ENCODE data around the gene PHACTR3. TPM values are rescaled to one million over a fixed set of nuclear protein-coding genes. Genes with fewer than 3 reads are reported as not detected.

PHACTR3 gene
- total RNA-seq, 6 experiments from 2014 or later: 0.12 to 0.35 (median 0.23) TPM; not detected in 2

- DNase-seq: peak in 1 of 3 donors; percentile 45
Observed at GRCh38 chr20:59576216-59576953, 28.0 kb upstream of the PHACTR3 start.

GRCh38 chr20:59577037-59577808 is 27.1 kb upstream of the PHACTR3 start:
- no peak for ATAC-seq
- Histone ChIP-seq H3K4me3 (no peak overlapping the region), H3K27ac (no peak overlapping the region), H3K4me1 (no peaks in the 10 kb centered on the region), H3K27me3 (peaks cover 0 to 3% of the 10 kb centered on the region in 2 donors), H3K9me3 (no peaks in the 10 kb centered on the region), H3K36me3 (no peaks in the 10 kb centered on the region)
- TF ChIP-seq CTCF (IDR thresholded peaks at IDR 0.05) (no peak), POLR2A (IDR thresholded peaks at IDR 0.05) (no peak)
- intact Hi-C loops (cut with DNase I): no loop called here
- 8% methylated on average over 22 of the region's 95 CpGs for WGBS (ENCODE audit: insufficient coverage, low coverage, low lambda C conversion rate, missing lambda C conversion rate)
- DNase-seq: peak in 1 of 3 donors; percentile 34

More at GRCh38 chr20:59576216-59576953, 28.0 kb upstream of the PHACTR3 start:
- intact Hi-C loops (cut with DNase I): no loop called here
- peaks cover 0 to 3% (median 0%) of the 10 kb centered on the region in 4 donors for H3K4me1 ChIP-seq
- no peak overlapping the region for H3K27ac ChIP-seq
- H3K9me3 ChIP-seq: no peaks in the 10 kb centered on the region
- H3K36me3 ChIP-seq: no peaks in the 10 kb centered on the region
- H3K27me3 ChIP-seq: peaks cover 0 to 8% of the 10 kb centered on the region in 2 donors
- H3K4me3 ChIP-seq: no peak overlapping the region
- 23% methylated on average over 6 of the region's 18 CpGs for whole genome bisulfite sequencing (ENCODE audit: insufficient coverage, low coverage, low lambda C conversion rate, missing lambda C conversion rate)
- ATAC-seq: no peak
- TF ChIP-seq CTCF (IDR thresholded peaks at IDR 0.05) (no peak), POLR2A (IDR thresholded peaks at IDR 0.05) (no peak)

GRCh38 chr20:59577809-59578435 is 26.4 kb upstream of the PHACTR3 start:
- H3K4me1 ChIP-seq: no peaks in the 10 kb centered on the region
- H3K27me3 ChIP-seq: peaks cover 0 to 3% of the 10 kb centered on the region in 2 donors
- no peaks in the 10 kb centered on the region for H3K36me3 ChIP-seq
- intact Hi-C loops (cut with DNase I): no loop called here
- no peak overlapping the region for H3K4me3 ChIP-seq
- TF ChIP-seq CTCF (IDR thresholded peaks at IDR 0.05) (no peak), POLR2A (IDR thresholded peaks at IDR 0.05) (no peak)
- H3K9me3 ChIP-seq: no peaks in the 10 kb centered on the region
- ATAC-seq (no peak), DNase-seq (peak in 1 of 3 donors; percentile 42)
- WGBS (ENCODE audit: insufficient coverage, low coverage, low lambda C conversion rate, missing lambda C conversion rate): 31% methylated on average over 13 of the region's 18 CpGs
- no peak overlapping the region for H3K27ac ChIP-seq

- DNase-seq: peak in 1 of 3 donors; percentile 25
- TF ChIP-seq POLR2A (IDR thresholded peaks at IDR 0.05): no peak
- no peak for TF ChIP-seq CTCF (IDR thresholded peaks at IDR 0.05)
- H3K27ac ChIP-seq: no peak overlapping the region
- H3K4me3 ChIP-seq: no peak overlapping the region
- H3K4me1 ChIP-seq: no peaks in the 10 kb centered on the region
- no peaks in the 10 kb centered on the region for H3K9me3 ChIP-seq
- intact Hi-C loops (cut with DNase I): no loop called here
- H3K27me3 ChIP-seq: peaks cover 0 to 3% of the 10 kb centered on the region in 2 donors
- 55% methylated on average over 3 of the region's 18 CpGs for WGBS (ENCODE audit: insufficient coverage, low coverage, low lambda C conversion rate, missing lambda C conversion rate)
- no peaks in the 10 kb centered on the region for H3K36me3 ChIP-seq
- no peak for ATAC-seq
Observed at GRCh38 chr20:59578436-59579403, 25.6 kb upstream of the PHACTR3 start.

Measured in right lobe of liver (tissue), 6 donors.